ENCODE data around the gene TXNL4B.

TXNL4B gene

DNA sequence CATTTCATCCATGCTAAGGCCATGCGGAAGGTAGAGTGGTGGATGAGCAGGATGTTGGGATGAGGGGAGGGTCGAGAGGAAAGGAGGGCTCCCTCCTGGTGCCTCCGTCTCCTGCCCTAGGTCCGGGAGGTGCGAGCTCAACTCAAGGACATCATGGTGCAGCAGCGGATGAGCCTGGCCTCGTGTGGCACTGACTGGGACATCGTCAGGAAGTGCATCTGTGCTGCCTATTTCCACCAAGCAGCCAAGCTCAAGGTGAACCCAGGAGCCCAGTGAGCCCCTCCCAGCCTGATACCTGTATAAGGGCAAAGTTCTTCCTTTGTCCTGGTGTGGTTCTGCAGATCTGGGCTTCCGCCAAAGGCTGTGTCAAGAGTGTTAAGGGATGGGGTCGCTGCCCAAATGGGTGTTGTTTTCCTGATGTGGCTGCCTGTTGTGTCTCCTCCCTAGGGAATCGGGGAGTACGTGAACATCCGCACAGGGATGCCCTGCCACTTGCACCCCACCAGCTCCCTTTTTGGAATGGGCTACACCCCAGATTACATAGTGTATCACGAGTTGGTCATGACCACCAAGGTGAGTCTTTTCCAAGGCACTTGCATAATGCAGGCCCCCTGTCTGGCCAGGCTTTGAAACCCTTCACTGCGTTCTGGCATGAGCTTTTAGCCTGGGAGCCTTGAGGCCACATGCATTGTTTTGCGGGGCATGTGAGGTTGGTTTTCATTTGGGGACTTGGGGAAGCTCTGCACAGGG is 15.1 kb upstream of the TXNL4B start:
- TF ChIP-seq, protein P1, sequence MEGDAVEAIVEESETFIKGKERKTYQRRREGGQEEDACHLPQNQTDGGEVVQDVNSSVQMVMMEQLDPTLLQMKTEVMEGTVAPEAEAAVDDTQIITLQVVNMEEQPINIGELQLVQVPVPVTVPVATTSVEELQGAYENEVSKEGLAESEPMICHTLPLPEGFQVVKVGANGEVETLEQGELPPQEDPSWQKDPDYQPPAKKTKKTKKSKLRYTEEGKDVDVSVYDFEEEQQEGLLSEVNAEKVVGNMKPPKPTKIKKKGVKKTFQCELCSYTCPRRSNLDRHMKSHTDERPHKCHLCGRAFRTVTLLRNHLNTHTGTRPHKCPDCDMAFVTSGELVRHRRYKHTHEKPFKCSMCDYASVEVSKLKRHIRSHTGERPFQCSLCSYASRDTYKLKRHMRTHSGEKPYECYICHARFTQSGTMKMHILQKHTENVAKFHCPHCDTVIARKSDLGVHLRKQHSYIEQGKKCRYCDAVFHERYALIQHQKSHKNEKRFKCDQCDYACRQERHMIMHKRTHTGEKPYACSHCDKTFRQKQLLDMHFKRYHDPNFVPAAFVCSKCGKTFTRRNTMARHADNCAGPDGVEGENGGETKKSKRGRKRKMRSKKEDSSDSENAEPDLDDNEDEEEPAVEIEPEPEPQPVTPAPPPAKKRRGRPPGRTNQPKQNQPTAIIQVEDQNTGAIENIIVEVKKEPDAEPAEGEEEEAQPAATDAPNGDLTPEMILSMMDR (conservative IDR thresholded peaks at IDR 0.05; ENCODE audit: low read depth, low read length): no peak
- no peak overlapping the region for H3K4me3 ChIP-seq (ENCODE audit: low read length)
- no peak for DNase-seq (ENCODE audit: low read depth)

DNA sequence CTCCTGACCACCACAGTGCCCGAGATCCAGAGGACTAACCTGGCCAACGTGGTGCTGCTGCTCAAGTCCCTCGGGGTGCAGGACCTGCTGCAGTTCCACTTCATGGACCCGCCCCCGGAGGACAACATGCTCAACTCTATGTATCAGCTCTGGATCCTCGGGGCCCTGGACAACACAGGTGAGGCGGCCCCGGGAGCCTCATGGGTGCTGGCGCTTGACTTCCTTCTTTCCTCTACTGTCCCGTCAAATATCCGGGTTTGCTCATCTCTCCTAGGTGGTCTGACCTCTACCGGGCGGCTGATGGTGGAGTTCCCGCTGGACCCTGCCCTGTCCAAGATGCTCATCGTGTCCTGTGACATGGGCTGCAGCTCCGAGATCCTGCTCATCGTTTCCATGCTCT is 14.0 kb upstream of the TXNL4B start:
- TF ChIP-seq, protein P1 (conservative IDR thresholded peaks at IDR 0.05; ENCODE audit: low read depth, low read length): no peak
- H3K4me3 ChIP-seq (ENCODE audit: low read length): no peak overlapping the region
- no peak for DNase-seq (ENCODE audit: low read depth)

DNA sequence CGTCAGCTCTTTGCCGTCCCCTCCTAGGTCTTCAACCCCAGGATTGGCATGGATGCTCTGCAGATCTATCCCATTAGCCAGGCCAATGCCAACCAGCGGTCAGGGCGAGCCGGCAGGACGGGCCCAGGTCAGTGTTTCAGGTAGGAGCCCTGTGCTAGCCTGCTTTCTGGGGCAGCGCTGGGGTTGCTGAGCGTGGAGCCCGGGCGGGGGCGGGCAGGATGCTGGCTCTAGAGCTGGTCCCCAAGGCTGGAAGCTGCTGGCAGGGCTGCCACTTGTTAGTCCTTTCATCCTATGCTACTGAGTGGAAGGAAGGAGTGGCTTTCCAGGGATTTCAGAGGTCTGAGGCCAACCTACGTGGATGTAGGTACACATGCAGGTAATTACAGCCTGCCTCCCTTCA is 12.6 kb upstream of the TXNL4B start:
- DNase-seq (ENCODE audit: low read depth): no peak
- H3K4me3 ChIP-seq (ENCODE audit: low read length): no peak overlapping the region
- TF ChIP-seq, protein P1 (conservative IDR thresholded peaks at IDR 0.05; ENCODE audit: low read depth, low read length): no peak

DNA sequence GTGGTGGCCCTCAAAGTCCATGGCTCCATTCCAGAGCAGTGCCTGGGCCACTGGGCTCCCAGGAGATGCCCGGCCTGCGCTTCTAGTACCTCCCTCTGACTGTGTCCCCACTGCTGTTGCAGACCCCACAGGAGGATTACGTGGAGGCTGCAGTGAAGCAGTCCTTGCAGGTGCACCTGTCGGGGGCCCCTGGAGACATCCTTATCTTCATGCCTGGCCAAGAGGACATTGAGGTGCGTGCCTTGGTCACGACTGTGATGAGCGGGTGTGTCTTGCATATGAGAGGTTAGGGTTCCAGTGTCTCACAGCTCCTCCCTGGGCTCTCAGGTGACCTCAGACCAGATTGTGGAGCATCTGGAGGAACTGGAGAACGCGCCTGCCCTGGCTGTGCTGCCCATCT is 11.5 kb upstream of the TXNL4B start:
- TF ChIP-seq, protein P1 (conservative IDR thresholded peaks at IDR 0.05; ENCODE audit: low read depth, low read length): no peak

DNA sequence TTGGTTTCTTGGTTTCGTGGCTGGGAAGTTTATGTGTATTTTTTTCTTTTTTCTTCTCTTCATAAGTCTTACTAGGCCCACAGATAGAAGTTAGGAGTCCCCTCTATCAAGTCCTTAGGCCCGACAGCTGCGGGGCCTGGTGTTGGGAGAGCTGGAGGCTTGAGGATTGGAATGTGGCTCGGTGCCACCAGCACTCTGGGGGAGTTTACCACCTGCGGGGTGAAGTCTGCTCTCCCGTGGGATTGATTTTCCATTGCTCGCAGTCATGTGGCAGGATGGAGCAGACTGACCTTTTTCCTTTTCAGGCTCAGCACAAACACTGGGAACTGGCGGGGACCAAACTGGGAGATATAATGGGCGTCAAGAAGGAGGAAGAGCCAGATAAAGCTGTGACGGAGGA is 7.8 kb upstream of the TXNL4B start:
- DNase-seq (ENCODE audit: low read depth): no peak
- no peak overlapping the region for H3K4me3 ChIP-seq (ENCODE audit: low read length)
- TF ChIP-seq, protein P1 (conservative IDR thresholded peaks at IDR 0.05; ENCODE audit: low read depth, low read length): no peak

More for the DNA sequence above, 11.5 kb upstream of the TXNL4B start:
- no peak for DNase-seq (ENCODE audit: low read depth)
- H3K4me3 ChIP-seq (ENCODE audit: low read length): no peak overlapping the region

DNA sequence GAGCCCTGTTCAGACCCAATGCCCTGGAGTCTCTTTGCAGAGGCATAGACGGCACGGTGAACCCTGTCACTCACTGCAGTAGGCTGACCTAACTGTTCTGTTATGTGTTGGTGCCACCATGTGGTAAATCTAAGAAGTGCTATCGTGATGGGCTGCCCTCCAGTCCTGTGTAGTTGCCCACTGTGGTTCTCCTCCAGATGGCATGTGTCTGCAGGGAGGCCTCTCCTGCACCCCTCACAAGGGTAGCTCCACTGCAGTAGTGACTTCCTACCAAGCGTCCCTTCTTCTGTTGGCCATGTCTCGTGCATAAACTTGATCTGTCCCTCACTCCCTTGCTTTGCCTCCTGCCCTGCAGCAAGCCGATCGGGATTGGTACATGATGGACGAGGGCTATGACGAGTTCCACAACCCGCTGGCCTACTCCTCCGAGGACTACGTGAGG is 6.0 kb upstream of the TXNL4B start:
- no peak overlapping the region for H3K4me3 ChIP-seq (ENCODE audit: low read length)
- DNase-seq (ENCODE audit: low read depth): no peak
- TF ChIP-seq, protein P1 (conservative IDR thresholded peaks at IDR 0.05; ENCODE audit: low read depth, low read length): peak; percentile 61

DNA sequence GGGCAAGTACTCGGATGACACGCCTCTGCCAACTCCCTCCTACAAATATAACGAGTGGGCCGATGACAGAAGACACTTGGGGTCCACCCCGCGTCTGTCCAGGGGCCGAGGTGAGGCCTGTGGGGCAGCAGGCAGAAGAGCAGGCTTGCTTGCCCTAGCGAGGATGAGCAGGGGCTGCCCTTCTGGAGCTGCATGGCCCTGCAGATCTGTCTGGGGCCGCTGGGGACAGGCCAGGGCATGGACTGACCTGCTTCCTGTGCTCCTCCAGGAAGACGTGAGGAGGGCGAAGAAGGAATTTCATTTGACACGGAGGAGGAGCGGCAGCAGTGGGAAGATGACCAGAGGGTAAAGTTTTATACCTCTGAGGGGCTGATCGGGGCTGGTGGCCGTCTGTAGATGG is 5.5 kb upstream of the TXNL4B start:
- TF ChIP-seq, protein P1 (conservative IDR thresholded peaks at IDR 0.05; ENCODE audit: low read depth, low read length): no peak
- DNase-seq (ENCODE audit: low read depth): no peak
- H3K4me3 ChIP-seq (ENCODE audit: low read length): no peak overlapping the region
